Bronchial epithelial cell (primary cell): Measurements from ENCODE around the gene FBXW5. TPM values are rescaled to one million over a fixed set of nuclear protein-coding genes. Genes with fewer than 3 reads are reported as not detected.
A peak's percentile ranks its signal among the peaks of the same experiment; 100 is the strongest.

Source experiments
- DNase-seq: peaks from one replicate; pipeline ENCODE4 v3.0.0-alpha.2; 2010; ENCODE audit warnings: low read depth
- FAIRE-seq: peaks from 2 replicates; lab custom pipeline; 2011; peaks lifted over from hg19 to GRCh38; lab: Jason Lieb, UNC
- H3K27me3 ChIP-seq: 2 replicates; pipeline ENCODE4 v1.5.1; 2011; ENCODE audit warnings: low read length; ENCODE audit not compliant: control insufficient read depth, insufficient read depth
- H3K36me3 ChIP-seq: 2 replicates; pipeline ENCODE4 v1.5.1; 2011; ENCODE audit warnings: low read length; ENCODE audit not compliant: control insufficient read depth, insufficient read depth
- H3K4me3 ChIP-seq: 2 replicates; pipeline ENCODE4 v1.5.1; 2011; ENCODE audit warnings: mild to moderate bottlenecking, low read depth, low read length, control low read depth
- total RNA-seq: library from RNA; depleted of rRNA; stranded (reverse); fragments of >200 nt; gene quantifications from 2 replicates; pipeline ENCODE4 v1.2.1, GENCODE V29; 2014
- TF ChIP-seq, protein P1 (sequence below): IDR thresholded peaks from 2 replicates; pipeline ENCODE4 v1.5.1; 2011; ENCODE audit warnings: mild to moderate bottlenecking, moderate library complexity, low read length, control low read depth, inconsistent platforms; ENCODE audit not compliant: insufficient read depth, severe bottlenecking

The FBXW5 gene, protein sequence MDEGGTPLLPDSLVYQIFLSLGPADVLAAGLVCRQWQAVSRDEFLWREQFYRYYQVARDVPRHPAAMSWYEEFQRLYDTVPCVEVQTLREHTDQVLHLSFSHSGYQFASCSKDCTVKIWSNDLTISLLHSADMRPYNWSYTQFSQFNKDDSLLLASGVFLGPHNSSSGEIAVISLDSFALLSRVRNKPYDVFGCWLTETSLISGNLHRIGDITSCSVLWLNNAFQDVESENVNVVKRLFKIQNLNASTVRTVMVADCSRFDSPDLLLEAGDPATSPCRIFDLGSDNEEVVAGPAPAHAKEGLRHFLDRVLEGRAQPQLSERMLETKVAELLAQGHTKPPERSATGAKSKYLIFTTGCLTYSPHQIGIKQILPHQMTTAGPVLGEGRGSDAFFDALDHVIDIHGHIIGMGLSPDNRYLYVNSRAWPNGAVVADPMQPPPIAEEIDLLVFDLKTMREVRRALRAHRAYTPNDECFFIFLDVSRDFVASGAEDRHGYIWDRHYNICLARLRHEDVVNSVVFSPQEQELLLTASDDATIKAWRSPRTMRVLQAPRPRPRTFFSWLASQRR
- 162 TPM in 2 replicates for total RNA-seq

DNA sequence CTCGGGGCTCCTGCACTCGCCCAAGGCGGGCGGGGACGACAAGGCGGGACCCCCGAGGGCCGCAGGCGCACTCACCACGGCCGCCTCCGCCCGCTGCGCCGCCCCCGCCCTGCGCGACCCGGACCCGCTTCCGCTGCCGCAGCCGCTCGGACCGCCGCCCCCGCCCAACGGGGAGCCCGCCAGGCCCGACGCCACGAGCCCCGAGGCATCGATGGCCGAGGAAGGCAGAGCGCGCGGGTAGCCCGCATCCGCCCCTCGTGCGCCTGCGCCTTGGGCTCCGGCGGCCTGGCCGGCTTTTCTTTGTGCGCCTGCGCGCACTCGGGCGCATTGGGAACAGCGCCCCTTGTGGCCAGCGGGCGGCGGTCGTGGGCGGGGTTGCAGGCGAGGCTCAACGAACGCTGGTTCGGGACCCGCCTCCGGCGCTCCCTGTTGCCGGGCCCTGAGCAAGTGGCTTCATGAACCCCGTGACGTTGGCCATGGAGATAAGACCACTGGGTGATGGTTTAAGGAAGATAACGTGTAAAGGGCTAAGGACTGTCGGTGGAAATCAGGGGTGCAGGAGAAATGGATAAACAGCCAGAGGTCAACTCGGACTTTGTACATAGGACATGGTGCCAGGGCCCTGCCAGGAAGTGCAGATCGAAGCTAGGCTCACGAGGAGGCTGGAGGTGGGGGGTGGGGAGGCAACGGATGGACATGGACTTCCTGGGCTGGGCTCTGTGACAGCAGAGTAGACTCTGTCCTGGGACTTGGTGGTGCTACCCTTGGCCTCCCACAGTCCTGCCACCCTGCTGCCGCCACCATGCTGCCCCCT, at the start of gene FBXW5, which contains the start of gene C8G:
Gene FBXW5, minus strand, starts transcription at position 220 of the 814 bp plus-strand sequence. CDS start 655 bp downstream, outside the sequence.
Gene C8G, plus strand, starts transcription at position 725 of the 814 bp plus-strand sequence. Its CDS starts 78 bp downstream, at position 803.
- Histone ChIP-seq H3K27me3 (no peaks in the 10 kb centered on the region), H3K4me3 (peak within 1 kb of the TSS; percentile 84), H3K36me3 (peaks cover 20% of the 10 kb centered on the region)
- DNase-seq (peak; percentile 65), FAIRE-seq (no peak)
- TF ChIP-seq, protein P1, sequence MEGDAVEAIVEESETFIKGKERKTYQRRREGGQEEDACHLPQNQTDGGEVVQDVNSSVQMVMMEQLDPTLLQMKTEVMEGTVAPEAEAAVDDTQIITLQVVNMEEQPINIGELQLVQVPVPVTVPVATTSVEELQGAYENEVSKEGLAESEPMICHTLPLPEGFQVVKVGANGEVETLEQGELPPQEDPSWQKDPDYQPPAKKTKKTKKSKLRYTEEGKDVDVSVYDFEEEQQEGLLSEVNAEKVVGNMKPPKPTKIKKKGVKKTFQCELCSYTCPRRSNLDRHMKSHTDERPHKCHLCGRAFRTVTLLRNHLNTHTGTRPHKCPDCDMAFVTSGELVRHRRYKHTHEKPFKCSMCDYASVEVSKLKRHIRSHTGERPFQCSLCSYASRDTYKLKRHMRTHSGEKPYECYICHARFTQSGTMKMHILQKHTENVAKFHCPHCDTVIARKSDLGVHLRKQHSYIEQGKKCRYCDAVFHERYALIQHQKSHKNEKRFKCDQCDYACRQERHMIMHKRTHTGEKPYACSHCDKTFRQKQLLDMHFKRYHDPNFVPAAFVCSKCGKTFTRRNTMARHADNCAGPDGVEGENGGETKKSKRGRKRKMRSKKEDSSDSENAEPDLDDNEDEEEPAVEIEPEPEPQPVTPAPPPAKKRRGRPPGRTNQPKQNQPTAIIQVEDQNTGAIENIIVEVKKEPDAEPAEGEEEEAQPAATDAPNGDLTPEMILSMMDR = peak; percentile 99

DNA sequence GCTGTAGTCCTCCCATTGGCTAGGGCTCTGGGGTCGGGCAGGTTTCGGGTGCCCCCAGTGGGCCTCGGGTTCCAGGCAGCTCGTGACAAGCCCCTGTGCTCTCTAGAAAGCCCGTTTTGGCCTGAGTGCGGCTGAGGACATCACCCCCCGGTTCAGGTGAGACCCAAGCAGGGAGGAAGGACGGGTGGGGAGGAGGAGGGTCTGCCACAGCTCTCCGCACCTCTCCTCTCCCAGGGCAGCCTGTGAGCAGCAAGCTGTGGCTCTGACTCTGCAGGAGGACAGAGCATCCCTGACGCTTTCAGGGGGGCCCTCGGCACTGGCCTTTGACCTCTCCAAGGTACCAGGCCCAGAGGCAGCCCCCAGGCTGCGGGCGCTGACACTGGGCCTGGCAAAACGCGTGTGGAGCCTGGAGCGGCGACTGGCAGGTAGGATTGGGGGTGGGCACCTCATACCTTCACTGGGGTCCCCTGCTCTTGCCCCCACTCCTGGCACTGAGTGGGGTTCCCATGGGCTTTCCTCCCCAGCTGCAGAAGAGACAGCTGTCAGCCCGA, 48.4 kb upstream of the FBXW5 start:
- TF ChIP-seq, protein P1 = no peak
- FAIRE-seq = no peak
- no peaks in the 10 kb centered on the region for H3K27me3 ChIP-seq
- no peak for DNase-seq
- H3K4me3 ChIP-seq = peak overlapping the region; percentile 62
- H3K36me3 ChIP-seq = peaks cover 2% of the 10 kb centered on the region

DNA sequence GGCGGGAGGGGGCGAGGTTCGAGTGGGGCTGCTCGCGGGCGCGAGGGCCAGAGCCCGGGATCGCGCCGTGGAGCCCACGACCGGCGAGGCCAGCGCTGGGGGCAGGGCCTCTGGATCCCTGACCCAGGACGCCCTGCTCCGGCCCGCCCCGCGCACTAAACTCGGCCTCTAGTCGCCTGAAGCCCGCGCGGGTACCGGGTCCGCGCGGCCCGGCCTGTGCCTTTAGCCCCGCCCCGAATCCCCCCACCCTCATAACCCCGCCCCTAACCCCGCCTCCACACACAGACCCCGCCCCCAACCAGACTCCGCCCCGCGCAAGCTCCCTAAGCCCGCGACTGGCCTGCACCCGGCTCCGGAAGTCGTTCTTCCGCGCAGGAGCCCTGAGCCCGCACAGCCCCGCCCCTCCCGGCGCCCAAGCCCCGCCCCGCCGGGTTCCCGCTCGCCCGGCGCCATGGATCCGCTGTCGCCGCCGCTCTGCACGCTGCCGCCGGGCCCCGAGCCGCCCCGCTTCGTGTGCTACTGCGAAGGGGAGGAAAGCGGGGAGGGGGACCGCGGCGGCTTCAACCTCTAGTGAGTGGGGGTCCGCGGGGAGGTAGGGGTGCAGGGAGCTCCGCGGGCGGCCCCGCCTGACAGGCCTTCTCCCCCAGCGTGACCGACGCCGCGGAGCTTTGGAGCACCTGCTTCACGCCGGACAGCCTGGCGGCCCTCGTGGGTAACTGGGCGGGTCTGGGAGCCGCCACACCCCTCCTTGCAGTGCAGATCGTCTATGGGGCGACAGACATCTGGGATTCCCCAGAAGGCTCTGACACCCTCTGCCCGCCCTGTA, 47.7 kb upstream of the FBXW5 start, which contains the start of gene PAXX:
Gene PAXX, plus strand, starts transcription at position 430 of the 826 bp plus-strand sequence. Its CDS starts 22 bp downstream, at position 452.
- Histone ChIP-seq H3K27me3 (no peaks in the 10 kb centered on the region), H3K4me3 (peak within 1 kb of the TSS; percentile 62), H3K36me3 (peaks cover 2% of the 10 kb centered on the region)
- FAIRE-seq = no peak
- TF ChIP-seq, protein P1 = no peak
- peak; percentile 66 for DNase-seq

DNA sequence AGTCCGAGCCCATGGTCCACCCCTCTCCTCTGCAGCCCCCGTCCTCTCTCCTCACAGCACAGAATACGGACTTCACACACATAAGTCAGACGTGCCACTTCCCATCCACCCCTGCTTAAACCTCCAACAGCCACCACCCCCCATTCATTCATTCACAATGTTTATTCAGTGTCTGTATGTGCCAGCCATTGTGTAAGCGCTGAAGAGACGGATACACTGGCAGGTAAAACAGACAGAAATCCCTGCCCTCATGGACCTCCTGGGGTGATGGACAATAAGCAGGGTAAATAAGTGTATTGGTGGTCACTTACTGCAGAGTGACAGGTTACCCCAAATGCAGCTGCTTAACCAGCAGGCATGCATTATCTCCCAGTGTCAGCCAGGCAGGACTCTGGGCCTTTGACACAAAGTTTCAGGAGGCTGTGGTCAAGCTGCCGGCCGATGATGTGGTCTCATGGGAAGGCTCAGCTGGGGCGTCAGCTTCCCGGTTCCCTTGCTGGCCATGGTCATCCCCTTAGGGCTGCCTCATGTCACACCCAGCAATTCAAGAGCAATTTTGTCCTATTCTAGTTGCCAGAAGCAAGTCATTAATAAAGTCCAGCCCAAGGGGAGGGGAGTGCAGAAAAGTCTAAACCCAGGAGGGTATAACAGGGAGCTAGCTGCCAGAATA, 45.8 kb upstream of the FBXW5 start:
- FAIRE-seq (no peak), DNase-seq (no peak)
- Histone ChIP-seq H3K27me3 (no peaks in the 10 kb centered on the region), H3K36me3 (peaks cover 2% of the 10 kb centered on the region), H3K4me3 (no peak overlapping the region)
- TF ChIP-seq, protein P1 = no peak
